Measurements from ENCODE around the gene TMEM35A. TPM values are rescaled to one million over a fixed set of nuclear protein-coding genes. Genes with fewer than 3 reads are reported as not detected.

TMEM35A gene
- total RNA-seq, 1 experiment from 2014 or later, result not detected

GRCh38 chrX:101080326-101081124 lies 1.8 kb downstream of the TMEM35A start:
- in situ Hi-C loops (cut with HindIII; ENCODE audit: low pct_unique_long_range_greater_than_20kb, low sequenced_read_pairs) (no loop called here), intact Hi-C loops (cut with micrococcal nuclease; ENCODE audit: unreplicated experiment) (no loop called here)
- ChIA-PET CTCF (no interaction called here), POLR2A (no interaction called here)
- DNase-seq (ENCODE audit: low read depth, low spot score), result no peak
- no TSS peak for BruUV-seq (replicated peaks)
- Histone ChIP-seq H3K36me3 (ENCODE audit: control insufficient read depth, insufficient read depth, low read length) (no peaks in the 10 kb centered on the region), H3K27me3 (ENCODE audit: control insufficient read depth, insufficient read depth, low read length) (no peaks in the 10 kb centered on the region), H3K4me1 (ENCODE audit: control insufficient read depth, insufficient read depth, low read length) (no peaks in the 10 kb centered on the region), H3K9me3 (ENCODE audit: control insufficient read depth, insufficient read depth, low read depth, low read length) (no peaks in the 10 kb centered on the region), H3K4me3 (ENCODE audit: low read depth in 2 of 2, low read length in 2 of 2) (no peak overlapping the region), H3K27ac (ENCODE audit: low read length) (no peak overlapping the region)
- ATAC-seq, result no peak
- TF ChIP-seq, protein P1, sequence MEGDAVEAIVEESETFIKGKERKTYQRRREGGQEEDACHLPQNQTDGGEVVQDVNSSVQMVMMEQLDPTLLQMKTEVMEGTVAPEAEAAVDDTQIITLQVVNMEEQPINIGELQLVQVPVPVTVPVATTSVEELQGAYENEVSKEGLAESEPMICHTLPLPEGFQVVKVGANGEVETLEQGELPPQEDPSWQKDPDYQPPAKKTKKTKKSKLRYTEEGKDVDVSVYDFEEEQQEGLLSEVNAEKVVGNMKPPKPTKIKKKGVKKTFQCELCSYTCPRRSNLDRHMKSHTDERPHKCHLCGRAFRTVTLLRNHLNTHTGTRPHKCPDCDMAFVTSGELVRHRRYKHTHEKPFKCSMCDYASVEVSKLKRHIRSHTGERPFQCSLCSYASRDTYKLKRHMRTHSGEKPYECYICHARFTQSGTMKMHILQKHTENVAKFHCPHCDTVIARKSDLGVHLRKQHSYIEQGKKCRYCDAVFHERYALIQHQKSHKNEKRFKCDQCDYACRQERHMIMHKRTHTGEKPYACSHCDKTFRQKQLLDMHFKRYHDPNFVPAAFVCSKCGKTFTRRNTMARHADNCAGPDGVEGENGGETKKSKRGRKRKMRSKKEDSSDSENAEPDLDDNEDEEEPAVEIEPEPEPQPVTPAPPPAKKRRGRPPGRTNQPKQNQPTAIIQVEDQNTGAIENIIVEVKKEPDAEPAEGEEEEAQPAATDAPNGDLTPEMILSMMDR (IDR thresholded peaks at IDR 0.05), result no peak
- no peak for TF ChIP-seq POLR2AphosphoS5 (IDR thresholded peaks at IDR 0.05; ENCODE audit: low read depth, low read length)

- TF ChIP-seq TCF7L2 (IDR thresholded peaks at IDR 0.05; ENCODE audit: low read depth, low read length) (no peak), REST (IDR thresholded peaks at IDR 0.05; ENCODE audit: insufficient read depth in 1 of 2, low read depth in 2 of 2, low read length in 1 of 2) (no peak)
- H3K9me3 ChIP-seq (ENCODE audit: control insufficient read depth, insufficient read depth, low read depth, low read length), result no peaks in the 10 kb centered on the region
- no peak for ATAC-seq
- DNase-seq (ENCODE audit: low read depth, low spot score), result no peak
- no peak overlapping the region for H3K27ac ChIP-seq (ENCODE audit: low read length)
- in situ Hi-C loops (cut with HindIII; ENCODE audit: low pct_unique_long_range_greater_than_20kb, low sequenced_read_pairs) (no loop called here), intact Hi-C loops (cut with micrococcal nuclease; ENCODE audit: unreplicated experiment) (no loop called here)
- no TSS peak for BruUV-seq (replicated peaks)
- no peak overlapping the region for H3K4me3 ChIP-seq (ENCODE audit: low read depth in 2 of 2, low read length in 2 of 2)
- ChIA-PET POLR2A (no interaction called here), CTCF (no interaction called here)
- no peaks in the 10 kb centered on the region for H3K27me3 ChIP-seq (ENCODE audit: control insufficient read depth, insufficient read depth, low read length)
- H3K4me1 ChIP-seq (ENCODE audit: control insufficient read depth, insufficient read depth, low read length), result no peaks in the 10 kb centered on the region
- H3K36me3 ChIP-seq (ENCODE audit: control insufficient read depth, insufficient read depth, low read length), result no peaks in the 10 kb centered on the region
These were observed 2.6 kb downstream of the TMEM35A start for GRCh38 chrX:101081231-101081630.

- BruUV-seq (replicated peaks), result no TSS peak
- in situ Hi-C loops (cut with HindIII; ENCODE audit: low pct_unique_long_range_greater_than_20kb, low sequenced_read_pairs) (no loop called here), intact Hi-C loops (cut with micrococcal nuclease; ENCODE audit: unreplicated experiment) (no loop called here)
- TF ChIP-seq SIN3A (IDR thresholded peaks at IDR 0.05; ENCODE audit: borderline replicate concordance, insufficient read depth, low read depth, low read length) (no peak), TCF7L2 (IDR thresholded peaks at IDR 0.05; ENCODE audit: low read depth, low read length) (no peak), POLR2AphosphoS5 (IDR thresholded peaks at IDR 0.05; ENCODE audit: low read depth, low read length) (no peak), REST (IDR thresholded peaks at IDR 0.05; ENCODE audit: insufficient read depth in 1 of 2, low read depth in 2 of 2, low read length in 1 of 2) (no peak)
- TF ChIP-seq, protein P1 (IDR thresholded peaks at IDR 0.05), result no peak
- no peaks in the 10 kb centered on the region for H3K4me1 ChIP-seq (ENCODE audit: control insufficient read depth, insufficient read depth, low read length)
- ATAC-seq (no peak), DNase-seq (ENCODE audit: low read depth, low spot score) (no peak)
- H3K36me3 ChIP-seq (ENCODE audit: control insufficient read depth, insufficient read depth, low read length), result no peaks in the 10 kb centered on the region
- CTCF ChIA-PET, result no interaction called here
- POLR2A ChIA-PET, result no interaction called here
- no peak overlapping the region for H3K27ac ChIP-seq (ENCODE audit: low read length)
- no peaks in the 10 kb centered on the region for H3K9me3 ChIP-seq (ENCODE audit: control insufficient read depth, insufficient read depth, low read depth, low read length)
- H3K4me3 ChIP-seq (ENCODE audit: low read depth in 2 of 2, low read length in 2 of 2), result no peak overlapping the region
- H3K27me3 ChIP-seq (ENCODE audit: control insufficient read depth, insufficient read depth, low read length), result no peaks in the 10 kb centered on the region
These were observed 13.1 kb downstream of the TMEM35A start for GRCh38 chrX:101091817-101092216.
